M059J (cell line): ENCODE measurements around the gene NUFIP1. TPM values are rescaled to one million over a fixed set of nuclear protein-coding genes. Genes with fewer than 3 reads are reported as not detected.

ENCODE experiments used
- total RNA-seq: library from RNA; depleted of rRNA; stranded (reverse); fragments of >200 nt; shearing (Covaris generic); gene quantifications from 2 replicates; pipeline ENCODE4 v1.2.3, GENCODE V29; 2014; rRNA removed

Gene NUFIP1
- total RNA-seq, 1 experiment from 2014 or later, result 5.8 TPM

Other genes starting within 250 kb of the NUFIP1 start
- 13.4 and 25.8 TPM in 2 replicates for gene GPALPP1, start 67 bp upstream of the NUFIP1 start, total RNA-seq
- gene GTF2F2, start 131.0 kb upstream of the NUFIP1 start, total RNA-seq, result 31.4 and 49.6 TPM in 2 replicates
- gene KCTD4, start 211.6 kb upstream of the NUFIP1 start, total RNA-seq, result 0.05 and 0.22 TPM in 2 replicates